Upper lobe of left lung (tissue), 6 donors: ENCODE measurements around the gene ITGA5. TPM values are rescaled to one million over a fixed set of nuclear protein-coding genes. Genes with fewer than 3 reads are reported as not detected.

Source experiments
- ATAC-seq, 2 donors: fragments of 200-7000 bp; cut with Tn5 transposase; one replicate each; pipeline ENCODE4 v1.9.1; 2022; ENCODE audit warnings: mild to moderate bottlenecking in 2 of 2, moderate library complexity in 2 of 2; ENCODE audit not compliant: low FRiP score in 2 of 2
- DNase-seq, 2 donors: peaks; one replicate each; pipeline ENCODE4 v3.0.0-alpha.2; 2019 to 2020
- H3K27ac ChIP-seq, 4 donors: fragments of 200-600 bp; sonication (generic); one replicate each; pipeline ENCODE4 v1.5.1; 2016 to 2019
- H3K27me3 ChIP-seq, 4 donors: fragments of 200-600 bp; sonication (generic); one replicate each; pipeline ENCODE4 v1.5.1; 2017 to 2019
- H3K36me3 ChIP-seq, 4 donors: fragments of 200-600 bp; sonication (generic); one replicate each; pipeline ENCODE4 v1.5.1; 2016 to 2019
- H3K4me1 ChIP-seq, 4 donors: fragments of 200-600 bp; sonication (generic); one replicate each; pipeline ENCODE4 v1.5.1; 2018 to 2019
- H3K4me3 ChIP-seq, 4 donors: fragments of 200-600 bp; sonication (generic); one replicate each; pipeline ENCODE4 v1.5.1; 2017 to 2019; ENCODE audit warnings: mild to moderate bottlenecking in 2 of 4, moderate library complexity in 1 of 4
- H3K9me3 ChIP-seq, 4 donors: fragments of 200-600 bp; sonication (generic); one replicate each; pipeline ENCODE4 v1.5.1; 2018 to 2019
- CTCF ChIP-seq, 6 experiments: fragments of 450-650 bp in 4 of 6; fragments of 200-600 bp in 2 of 6; sonication (generic) in 2 of 6; IDR thresholded peaks; one replicate each; pipeline ENCODE4 v1.5.1; 2016 to 2019; ENCODE audit warnings: antibody characterized with exemption in 6 of 6
- EP300 ChIP-seq, 4 donors: sonication (generic); formaldehyde crosslinking; IDR thresholded peaks; one replicate each; pipeline ENCODE4 v1.5.1; 2017; ENCODE audit warnings: antibody characterized with exemption in 4 of 4, control low read depth in 2 of 4
- POLR2A ChIP-seq, 4 donors: fragments of 450-650 bp; IDR thresholded peaks; one replicate each; pipeline ENCODE4 v1.5.1; 2016 to 2017; ENCODE audit warnings: antibody characterized with exemption in 4 of 4, mild to moderate bottlenecking in 2 of 4
- POLR2AphosphoS5 ChIP-seq, 2 donors: sonication (generic); formaldehyde crosslinking; IDR thresholded peaks; one replicate each; pipeline ENCODE4 v1.5.1; 2017; ENCODE audit warnings: antibody characterized with exemption in 2 of 2
- WGBS, 2 donors: methylation state at CpG; one replicate each; pipeline ENCODE4 v1.1.5; 2017 to 2018; 5-methylcytosine and 5-hydroxymethylcytosine counted together
- total RNA-seq, 6 donors: library from RNA; depleted of rRNA in 4 of 6; stranded (reverse); fragments of >200 nt in 4 of 6; gene quantifications; one replicate each; pipeline versions ENCODE4 v1.1.0 to v1.2.1, GENCODE V29; 2016 to 2021
- donor health status: DM: no; HTN: no; CAD: no; lungs with moderate emphysema.
- donor health status: DM: no; HTN: yes; CAD: no; lungs with severe emphysema.

Gene ITGA5
- total RNA-seq, 6 donors from 2014 or later = 48.3 to 146 (median 92.6) TPM

GRCh38 chr12:54439521-54440255, 20.6 kb upstream of the ITGA5 start:
- H3K36me3 ChIP-seq = no peaks in the 10 kb centered on the region
- no peaks in the 10 kb centered on the region for H3K9me3 ChIP-seq
- whole genome bisulfite sequencing, 2 donors = 43 to 51% methylated on average over 10 of the region's 10 CpGs
- ATAC-seq = peak; percentile 91 to 94
- H3K4me3 ChIP-seq = no peak overlapping the region
- H3K4me1 ChIP-seq = peaks cover 0 to 8% (median 7%) of the 10 kb centered on the region in 4 donors
- H3K27me3 ChIP-seq = no peaks in the 10 kb centered on the region
- DNase-seq = no peak
- no peak for TF ChIP-seq EP300 (IDR thresholded peaks at IDR 0.05)
- peak; percentile 70 to 84 (median 75) for TF ChIP-seq CTCF (IDR thresholded peaks at IDR 0.05)
- peak overlapping the region in 2 of 4 donors; percentile 20 to 42 for H3K27ac ChIP-seq

- no peak for TF ChIP-seq CTCF (IDR thresholded peaks at IDR 0.05)
- no peak for TF ChIP-seq POLR2AphosphoS5 (IDR thresholded peaks at IDR 0.05)
- no peak for TF ChIP-seq POLR2A (IDR thresholded peaks at IDR 0.05)
- TF ChIP-seq EP300 (IDR thresholded peaks at IDR 0.05) = no peak
- Histone ChIP-seq H3K9me3 (no peaks in the 10 kb centered on the region), H3K36me3 (no peaks in the 10 kb centered on the region), H3K4me1 (peaks cover 0 to 8% (median 7%) of the 10 kb centered on the region in 4 donors), H3K4me3 (no peak overlapping the region), H3K27ac (peak overlapping the region in 2 of 4 donors; percentile 20 to 42), H3K27me3 (no peaks in the 10 kb centered on the region)
- DNase-seq = no peak
- peak in 1 of 2 donors; percentile 16 for ATAC-seq
- 92 to 100% methylated on average over 1 of the region's 1 CpG for WGBS, 2 donors
Measured at GRCh38 chr12:54439096-54439495, 20.0 kb upstream of the ITGA5 start.

GRCh38 chr12:54438517-54438916, 19.5 kb upstream of the ITGA5 start:
- TF ChIP-seq POLR2AphosphoS5 (IDR thresholded peaks at IDR 0.05) (no peak), EP300 (IDR thresholded peaks at IDR 0.05) (no peak), POLR2A (IDR thresholded peaks at IDR 0.05) (no peak), CTCF (IDR thresholded peaks at IDR 0.05) (no peak)
- DNase-seq (no peak), ATAC-seq (no peak)
- no peaks in the 10 kb centered on the region for H3K9me3 ChIP-seq
- no peaks in the 10 kb centered on the region for H3K36me3 ChIP-seq
- no peak overlapping the region for H3K4me3 ChIP-seq
- no peaks in the 10 kb centered on the region for H3K27me3 ChIP-seq
- no peak overlapping the region for H3K27ac ChIP-seq
- peaks cover 0 to 11% (median 7%) of the 10 kb centered on the region in 4 donors for H3K4me1 ChIP-seq
- WGBS, 2 donors = 52 to 53% methylated on average over 1 of the region's 1 CpG

- Histone ChIP-seq H3K27me3 (no peaks in the 10 kb centered on the region), H3K4me1 (peaks cover 0 to 12% (median 10%) of the 10 kb centered on the region in 4 donors), H3K4me3 (no peak overlapping the region), H3K9me3 (no peaks in the 10 kb centered on the region), H3K27ac (no peak overlapping the region), H3K36me3 (no peaks in the 10 kb centered on the region)
- ATAC-seq (no peak), DNase-seq (no peak)
- no peak for TF ChIP-seq POLR2AphosphoS5 (IDR thresholded peaks at IDR 0.05)
- no peak for TF ChIP-seq EP300 (IDR thresholded peaks at IDR 0.05)
- TF ChIP-seq POLR2A (IDR thresholded peaks at IDR 0.05) = no peak
- TF ChIP-seq CTCF (IDR thresholded peaks at IDR 0.05) = no peak
- WGBS, 2 donors = 93% methylated on average over 3 of the region's 3 CpGs
Measured at GRCh38 chr12:54437697-54438096, 18.6 kb upstream of the ITGA5 start.

- H3K4me3 ChIP-seq = no peak overlapping the region
- no peak for DNase-seq
- no peaks in the 10 kb centered on the region for H3K36me3 ChIP-seq
- TF ChIP-seq POLR2A (IDR thresholded peaks at IDR 0.05) (no peak), CTCF (IDR thresholded peaks at IDR 0.05) (no peak), EP300 (IDR thresholded peaks at IDR 0.05) (no peak), POLR2AphosphoS5 (IDR thresholded peaks at IDR 0.05) (no peak)
- H3K27ac ChIP-seq = no peak overlapping the region
- no peaks in the 10 kb centered on the region for H3K27me3 ChIP-seq
- H3K4me1 ChIP-seq = peaks cover 3 to 17% (median 13%) of the 10 kb centered on the region in 4 donors
- no peak for ATAC-seq
- no peaks in the 10 kb centered on the region for H3K9me3 ChIP-seq
Measured at GRCh38 chr12:54437243-54437642, 18.2 kb upstream of the ITGA5 start.
